ENCODE data around the gene AGAP1.

The AGAP1 gene

DNA sequence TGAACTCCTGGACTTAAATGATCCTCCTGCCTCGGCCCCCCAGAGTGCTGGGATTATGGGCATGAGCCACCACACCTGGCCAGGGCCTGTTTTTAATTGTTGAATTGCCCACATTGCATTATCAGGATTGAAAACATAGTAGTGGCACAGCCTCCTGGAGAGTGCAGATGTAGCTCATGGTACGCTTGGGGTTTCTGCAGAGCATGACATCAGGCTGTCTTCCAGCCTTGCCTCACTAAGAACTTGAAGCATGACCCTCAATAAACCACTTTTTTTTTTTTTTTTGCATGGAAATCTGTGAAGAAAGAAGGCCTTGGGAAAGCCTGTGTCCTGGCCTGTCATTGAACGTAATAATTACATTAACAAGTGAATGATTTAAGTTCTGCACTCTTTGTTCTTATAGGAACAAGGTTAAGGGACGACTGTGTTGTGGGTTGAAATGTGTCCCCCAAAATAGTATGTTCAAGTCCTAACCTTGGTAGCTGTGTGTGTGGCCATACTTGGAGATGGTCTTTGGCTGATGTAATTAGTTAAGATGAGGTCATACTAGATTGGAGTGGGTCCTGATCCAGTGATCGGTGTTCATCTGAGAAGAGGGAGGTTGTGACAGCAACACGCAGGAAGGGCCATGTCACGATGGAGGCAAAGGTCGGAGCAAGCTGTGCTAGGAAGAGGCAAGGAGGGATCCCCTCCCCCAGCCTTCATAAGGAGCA, 90.2 kb downstream of the AGAP1 start:
- no peaks in the 10 kb centered on the region for H3K9me3 ChIP-seq (ENCODE audit: control insufficient read depth, insufficient read depth, low read length)
- no peak overlapping the region for H3K4me2 ChIP-seq (ENCODE audit: low read length)
- TF ChIP-seq EZH2phosphoT487 (IDR thresholded peaks at IDR 0.05; ENCODE audit: borderline replicate concordance, low read length) (no peak), CTCF (IDR thresholded peaks at IDR 0.05; ENCODE audit: low read depth, low read length, poor library complexity, severe bottlenecking) (no peak)
- no peaks in the 10 kb centered on the region for H3K79me2 ChIP-seq (ENCODE audit: control insufficient read depth, low read length)
- H3K9me2 ChIP-seq (replicated peaks; ENCODE audit: control insufficient read depth, low read length) = no peaks in the 10 kb centered on the region
- H4K20me1 ChIP-seq (ENCODE audit: control insufficient read depth, insufficient read depth, low read depth, low read length) = no peaks in the 10 kb centered on the region
- H3K27me3 ChIP-seq (ENCODE audit: control insufficient read depth, low read length) = no peaks in the 10 kb centered on the region
- no peaks in the 10 kb centered on the region for H3K4me1 ChIP-seq (ENCODE audit: control insufficient read depth, low read length)
- no peak overlapping the region for H3K27ac ChIP-seq (ENCODE audit: low read depth, low read length)
- no peaks in the 10 kb centered on the region for H3K36me3 ChIP-seq (ENCODE audit: control insufficient read depth, low read length)
- H3F3A ChIP-seq (ENCODE audit: control insufficient read depth, insufficient read depth) = no peaks in the 10 kb centered on the region
- H3K4me3 ChIP-seq (ENCODE audit: low read length) = no peak overlapping the region

GRCh38 chr2:235584638-235585007, 90.8 kb downstream of the AGAP1 start:
- Histone ChIP-seq H3K9me2 (replicated peaks; ENCODE audit: control insufficient read depth, low read length) (no peaks in the 10 kb centered on the region), H3K9me3 (ENCODE audit: control insufficient read depth, insufficient read depth, low read length) (no peaks in the 10 kb centered on the region), H4K20me1 (ENCODE audit: control insufficient read depth, insufficient read depth, low read depth, low read length) (no peaks in the 10 kb centered on the region), H3K27ac (ENCODE audit: low read depth, low read length) (no peak overlapping the region), H3K27me3 (ENCODE audit: control insufficient read depth, low read length) (no peaks in the 10 kb centered on the region), H3K4me1 (ENCODE audit: control insufficient read depth, low read length) (no peaks in the 10 kb centered on the region), H3K36me3 (ENCODE audit: control insufficient read depth, low read length) (no peaks in the 10 kb centered on the region), H3K4me3 (ENCODE audit: low read length) (no peak overlapping the region), H3F3A (ENCODE audit: control insufficient read depth, insufficient read depth) (no peaks in the 10 kb centered on the region), H3K79me2 (ENCODE audit: control insufficient read depth, low read length) (no peaks in the 10 kb centered on the region), H3K4me2 (ENCODE audit: low read length) (no peak overlapping the region)
- TF ChIP-seq CTCF (IDR thresholded peaks at IDR 0.05; ENCODE audit: low read depth, low read length, poor library complexity, severe bottlenecking) = no peak
- TF ChIP-seq EZH2phosphoT487 (IDR thresholded peaks at IDR 0.05; ENCODE audit: borderline replicate concordance, low read length) = no peak

- Histone ChIP-seq H3K27ac (ENCODE audit: low read depth, low read length) (no peak overlapping the region), H3K4me1 (ENCODE audit: control insufficient read depth, low read length) (no peaks in the 10 kb centered on the region), H3K4me2 (ENCODE audit: low read length) (no peak overlapping the region), H3K4me3 (ENCODE audit: low read length) (no peak overlapping the region), H3K36me3 (ENCODE audit: control insufficient read depth, low read length) (no peaks in the 10 kb centered on the region), H3K79me2 (ENCODE audit: control insufficient read depth, low read length) (no peaks in the 10 kb centered on the region), H3K9me3 (ENCODE audit: control insufficient read depth, insufficient read depth, low read length) (no peaks in the 10 kb centered on the region), H4K20me1 (ENCODE audit: control insufficient read depth, insufficient read depth, low read depth, low read length) (no peaks in the 10 kb centered on the region), H3K27me3 (ENCODE audit: control insufficient read depth, low read length) (no peaks in the 10 kb centered on the region), H3K9me2 (replicated peaks; ENCODE audit: control insufficient read depth, low read length) (no peaks in the 10 kb centered on the region), H3F3A (ENCODE audit: control insufficient read depth, insufficient read depth) (no peaks in the 10 kb centered on the region)
- TF ChIP-seq EZH2phosphoT487 (IDR thresholded peaks at IDR 0.05; ENCODE audit: borderline replicate concordance, low read length) (no peak), CTCF (IDR thresholded peaks at IDR 0.05; ENCODE audit: low read depth, low read length, poor library complexity, severe bottlenecking) (no peak)
These were observed 93.4 kb downstream of the AGAP1 start for GRCh38 chr2:235587202-235587601.

Data from DOHH2 (cell line).